ENCODE results near the gene SYNM. TPM values are rescaled to one million over a fixed set of nuclear protein-coding genes. Genes with fewer than 3 reads are reported as not detected.

The SYNM gene
- total and polyA plus RNA-seq, 2 donors (not counting 1 experiment from before 2014, with no cell fraction given) = 0.04 to 0.27 TPM

DNA sequence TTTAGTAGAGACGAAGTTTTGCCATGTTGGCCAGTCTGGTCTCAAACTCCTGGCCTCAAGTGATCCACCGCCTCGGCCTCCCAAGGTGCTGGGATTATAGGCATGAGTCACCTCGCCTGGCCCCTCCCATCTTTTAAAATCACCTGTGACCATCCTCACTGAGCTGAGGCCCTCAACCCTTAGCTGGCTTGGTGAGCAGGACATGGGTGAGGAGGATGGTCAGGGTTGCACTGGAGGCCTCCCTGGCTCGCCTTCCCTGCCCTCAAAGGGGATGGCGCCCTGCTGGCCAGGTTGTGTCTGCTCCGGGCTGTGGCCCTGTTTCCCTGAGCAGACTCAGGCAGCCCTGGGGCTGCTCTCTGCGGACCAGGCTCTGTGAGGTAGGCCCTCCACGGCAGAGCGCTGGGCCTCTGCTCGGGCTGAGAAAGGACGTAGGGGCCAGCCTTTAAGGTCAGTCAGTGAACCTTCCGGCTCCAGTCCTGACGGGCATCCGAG is 33.7 kb downstream of the SYNM start:
- CTCF ChIA-PET = no interaction called here
- Histone ChIP-seq H3K4me1 (ENCODE audit: control insufficient read depth in 2 of 2, insufficient read depth in 2 of 2, low read length in 2 of 2) (no peaks in the 10 kb centered on the region), H3K36me3 (replicated peaks in 1 of 2; ENCODE audit: control extremely low read depth in 1 of 2, control insufficient read depth in 1 of 2, extremely low read depth in 1 of 2, insufficient read depth in 2 of 2, low read length in 1 of 2) (no peaks in the 10 kb centered on the region), H3K4me2 (replicated peaks; ENCODE audit: low read depth, low read length, poor library complexity, severe bottlenecking) (no peak overlapping the region), H3K27me3 (replicated peaks in 1 of 4; ENCODE audit: control extremely low read depth in 1 of 4, control insufficient read depth in 3 of 4, insufficient read depth in 4 of 4, low read length in 3 of 4) (no peaks in the 10 kb centered on the region), H3K79me2 (ENCODE audit: control insufficient read depth, insufficient read depth, low read length) (no peaks in the 10 kb centered on the region), H3K4me3 (ENCODE audit: control extremely low read depth in 1 of 5, extremely low read depth in 1 of 5, insufficient read depth in 1 of 5, low read depth in 2 of 5, low read length in 4 of 5) (no peak overlapping the region), H4K20me1 (ENCODE audit: control insufficient read depth, insufficient read depth, low read length, poor library complexity, severe bottlenecking) (no peaks in the 10 kb centered on the region), H3K27ac (ENCODE audit: low read length in 2 of 2) (no peak overlapping the region), H3K9ac (ENCODE audit: low read length) (no peak overlapping the region), H3K9me3 (ENCODE audit: control extremely low read depth in 1 of 3, control insufficient read depth in 2 of 3, insufficient read depth in 1 of 3, low read length in 2 of 3) (no peaks in the 10 kb centered on the region), H2AFZ (ENCODE audit: insufficient read depth, low read depth, low read length, poor library complexity, severe bottlenecking) (no peak overlapping the region)
- no peaks in the 10 kb centered on the region for H3K9me3 Mint-ChIP-seq (ENCODE audit: insufficient read depth)
- POLR2A ChIA-PET = no interaction called here
- DNase-seq (no peak), ATAC-seq (ENCODE audit: low read depth) (no peak)
- H3K27ac Mint-ChIP-seq = no peak overlapping the region
- H3K4me1 Mint-ChIP-seq = no peaks in the 10 kb centered on the region
- no peaks in the 10 kb centered on the region for H3K27me3 Mint-ChIP-seq
- no peak overlapping the region for H3K4me3 Mint-ChIP-seq
- WGBS (ENCODE audit: insufficient coverage) = 93% methylated on average over 15 of the region's 15 CpGs
- intact Hi-C loops (cut with micrococcal nuclease) = no loop called here
- no peak for TF ChIP-seq EZH2 (IDR thresholded peaks at IDR 0.05; ENCODE audit: borderline replicate concordance, insufficient read depth, low read depth, low read length, poor library complexity, severe bottlenecking)
- TF ChIP-seq, protein P1, sequence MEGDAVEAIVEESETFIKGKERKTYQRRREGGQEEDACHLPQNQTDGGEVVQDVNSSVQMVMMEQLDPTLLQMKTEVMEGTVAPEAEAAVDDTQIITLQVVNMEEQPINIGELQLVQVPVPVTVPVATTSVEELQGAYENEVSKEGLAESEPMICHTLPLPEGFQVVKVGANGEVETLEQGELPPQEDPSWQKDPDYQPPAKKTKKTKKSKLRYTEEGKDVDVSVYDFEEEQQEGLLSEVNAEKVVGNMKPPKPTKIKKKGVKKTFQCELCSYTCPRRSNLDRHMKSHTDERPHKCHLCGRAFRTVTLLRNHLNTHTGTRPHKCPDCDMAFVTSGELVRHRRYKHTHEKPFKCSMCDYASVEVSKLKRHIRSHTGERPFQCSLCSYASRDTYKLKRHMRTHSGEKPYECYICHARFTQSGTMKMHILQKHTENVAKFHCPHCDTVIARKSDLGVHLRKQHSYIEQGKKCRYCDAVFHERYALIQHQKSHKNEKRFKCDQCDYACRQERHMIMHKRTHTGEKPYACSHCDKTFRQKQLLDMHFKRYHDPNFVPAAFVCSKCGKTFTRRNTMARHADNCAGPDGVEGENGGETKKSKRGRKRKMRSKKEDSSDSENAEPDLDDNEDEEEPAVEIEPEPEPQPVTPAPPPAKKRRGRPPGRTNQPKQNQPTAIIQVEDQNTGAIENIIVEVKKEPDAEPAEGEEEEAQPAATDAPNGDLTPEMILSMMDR (IDR thresholded peaks at IDR 0.05) = no peak

DNA sequence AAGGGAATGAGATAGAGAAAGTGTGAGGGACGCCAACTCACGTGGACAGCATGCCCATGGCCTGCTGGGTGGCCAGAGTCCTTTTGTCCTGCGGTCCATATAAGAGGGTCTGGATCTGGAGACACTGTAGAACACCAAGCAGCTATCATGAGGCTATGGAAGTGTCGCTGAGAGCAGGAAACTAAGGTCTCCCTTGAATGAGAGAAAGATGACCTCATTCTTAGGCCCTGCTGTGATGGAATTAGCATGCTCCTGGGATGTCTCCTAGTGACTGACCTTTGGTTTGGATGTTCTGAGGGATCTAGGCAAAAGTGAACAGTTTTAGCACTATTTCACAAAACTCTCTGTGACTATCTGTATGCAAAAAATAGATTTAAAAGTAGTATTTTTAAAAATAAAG is 34.4 kb downstream of the SYNM start:
- no peak for ATAC-seq (ENCODE audit: low read depth)
- WGBS (ENCODE audit: insufficient coverage) = 83% methylated on average over 4 of the region's 4 CpGs
- Histone ChIP-seq H3K27ac (ENCODE audit: low read length in 2 of 2) (no peak overlapping the region), H3K9ac (ENCODE audit: low read length) (no peak overlapping the region), H3K4me1 (ENCODE audit: control insufficient read depth in 2 of 2, insufficient read depth in 2 of 2, low read length in 2 of 2) (no peaks in the 10 kb centered on the region), H3K36me3 (replicated peaks in 1 of 2; ENCODE audit: control extremely low read depth in 1 of 2, control insufficient read depth in 1 of 2, extremely low read depth in 1 of 2, insufficient read depth in 2 of 2, low read length in 1 of 2) (no peaks in the 10 kb centered on the region), H2AFZ (ENCODE audit: insufficient read depth, low read depth, low read length, poor library complexity, severe bottlenecking) (no peak overlapping the region), H3K79me2 (ENCODE audit: control insufficient read depth, insufficient read depth, low read length) (no peaks in the 10 kb centered on the region), H3K4me2 (replicated peaks; ENCODE audit: low read depth, low read length, poor library complexity, severe bottlenecking) (no peak overlapping the region), H3K9me3 (ENCODE audit: control extremely low read depth in 1 of 3, control insufficient read depth in 2 of 3, insufficient read depth in 1 of 3, low read length in 2 of 3) (no peaks in the 10 kb centered on the region), H3K27me3 (replicated peaks in 1 of 4; ENCODE audit: control extremely low read depth in 1 of 4, control insufficient read depth in 3 of 4, insufficient read depth in 4 of 4, low read length in 3 of 4) (no peaks in the 10 kb centered on the region), H4K20me1 (ENCODE audit: control insufficient read depth, insufficient read depth, low read length, poor library complexity, severe bottlenecking) (no peaks in the 10 kb centered on the region), H3K4me3 (ENCODE audit: control extremely low read depth in 1 of 5, extremely low read depth in 1 of 5, insufficient read depth in 1 of 5, low read depth in 2 of 5, low read length in 4 of 5) (no peak overlapping the region)
- DNase-seq = no peak
- Mint-ChIP-seq H3K27ac (no peak overlapping the region), H3K4me3 (no peak overlapping the region), H3K9me3 (ENCODE audit: insufficient read depth) (no peaks in the 10 kb centered on the region), H3K27me3 (no peaks in the 10 kb centered on the region), H3K4me1 (no peaks in the 10 kb centered on the region)
- intact Hi-C loops (cut with micrococcal nuclease) = no loop called here
- no peak for TF ChIP-seq EZH2 (IDR thresholded peaks at IDR 0.05; ENCODE audit: borderline replicate concordance, insufficient read depth, low read depth, low read length, poor library complexity, severe bottlenecking)
- TF ChIP-seq, protein P1 (IDR thresholded peaks at IDR 0.05) = no peak
- ChIA-PET POLR2A (no interaction called here), CTCF (no interaction called here)
